Measurements from ENCODE around the gene SPPL3.

SPPL3 gene

GRCh38 chr12:120744922-120745493 is 159.2 kb downstream of the SPPL3 start:
- ChIA-PET POLR2A (no interaction called here), CTCF (interaction anchor here (0.5 to 0.7 kb wide), 2 partner anchors 115 to 261 kb away, joined by 3 to 8 read pairs; no protein-coding TSS in a partner anchor)
- H3K9me3 ChIP-seq (ENCODE audit: control insufficient read depth, insufficient read depth, low read depth, low read length) = no peaks in the 10 kb centered on the region
- no peaks in the 10 kb centered on the region for H3K4me1 ChIP-seq (ENCODE audit: control insufficient read depth, insufficient read depth, low read length)
- H3K4me3 ChIP-seq (ENCODE audit: low read depth, low read length) = no peak overlapping the region
- TF ChIP-seq ZNF202 (tag by site-specific recombination; IDR thresholded peaks at IDR 0.05; ENCODE audit: borderline replicate concordance) (no peak), GLIS1 (tag by site-specific recombination; IDR thresholded peaks at IDR 0.05) (no peak), ZFP3 (tag by site-specific recombination; IDR thresholded peaks at IDR 0.05; ENCODE audit: low read depth) (no peak), ZNF266 (tag by site-specific recombination; IDR thresholded peaks at IDR 0.05; ENCODE audit: low read depth) (no peak), ZNF155 (tag by site-specific recombination; IDR thresholded peaks at IDR 0.05) (no peak), ZIC2 (tag by site-specific recombination; IDR thresholded peaks at IDR 0.05) (no peak), ZNF544 (tag by site-specific recombination; IDR thresholded peaks at IDR 0.05) (no peak), ZFP69B (tag by site-specific recombination; IDR thresholded peaks at IDR 0.05) (no peak), ZNF707 (tag by site-specific recombination; IDR thresholded peaks at IDR 0.05) (no peak)
- no peaks in the 10 kb centered on the region for H3K36me3 ChIP-seq (ENCODE audit: control insufficient read depth in 2 of 2, insufficient read depth in 1 of 2, low read length in 2 of 2)
- no peak overlapping the region for H3K27ac ChIP-seq (ENCODE audit: extremely low read depth, low read depth, low read length)

- Histone ChIP-seq H3K36me3 (ENCODE audit: control insufficient read depth in 2 of 2, insufficient read depth in 1 of 2, low read length in 2 of 2) (peaks cover 0 to 14% of the 10 kb centered on the region in 2 experiments; a peak in 1 of 3 replicates), H3K27ac (ENCODE audit: extremely low read depth, low read depth, low read length) (no peak overlapping the region), H3K9me3 (ENCODE audit: control insufficient read depth, insufficient read depth, low read depth, low read length) (no peaks in the 10 kb centered on the region), H3K4me3 (ENCODE audit: low read depth, low read length) (no peak overlapping the region), H3K4me1 (ENCODE audit: control insufficient read depth, insufficient read depth, low read length) (no peaks in the 10 kb centered on the region)
- POLR2A ChIA-PET = no interaction called here
- TF ChIP-seq ZBTB11 (tag by site-specific recombination; conservative IDR thresholded peaks at IDR 0.05; ENCODE audit: low read depth) (no peak), MEIS1 (CRISPR knock-in tag; IDR thresholded peaks at IDR 0.05; ENCODE audit: borderline replicate concordance) (no peak)
- CTCF ChIA-PET = interaction anchor here (0.7 kb wide), 1 partner anchor 43 kb away, joined by 3 read pairs; no protein-coding TSS in a partner anchor
Observed at GRCh38 chr12:120741476-120742421, 162.4 kb downstream of the SPPL3 start.

GRCh38 chr12:120740871-120741270 is 163.3 kb downstream of the SPPL3 start:
- Histone ChIP-seq H3K9me3 (ENCODE audit: control insufficient read depth, insufficient read depth, low read depth, low read length) (no peaks in the 10 kb centered on the region), H3K27ac (ENCODE audit: extremely low read depth, low read depth, low read length) (no peak overlapping the region), H3K4me3 (ENCODE audit: low read depth, low read length) (no peak overlapping the region), H3K36me3 (ENCODE audit: control insufficient read depth in 2 of 2, insufficient read depth in 1 of 2, low read length in 2 of 2) (peaks cover 0 to 17% of the 10 kb centered on the region in 2 experiments; a peak in 1 of 3 replicates), H3K4me1 (ENCODE audit: control insufficient read depth, insufficient read depth, low read length) (no peaks in the 10 kb centered on the region)
- ChIA-PET CTCF (interaction anchor here (0.8 kb wide), 1 partner anchor 94 kb away, joined by 3 read pairs; no protein-coding TSS in a partner anchor), POLR2A (no interaction called here)
- TF ChIP-seq ZNF133 (tag by site-specific recombination; IDR thresholded peaks at IDR 0.05) = no peak
- TF ChIP-seq ZNF121 (tag by site-specific recombination; IDR thresholded peaks at IDR 0.05) = peak; percentile 34; the same call in 1 of the 2 replicates
- TF ChIP-seq RBAK (tag by site-specific recombination; IDR thresholded peaks at IDR 0.05) = no peak
- TF ChIP-seq ZNF555 (tag by site-specific recombination; conservative IDR thresholded peaks at IDR 0.05) = no peak
- no peak for TF ChIP-seq ATF2 (tag by site-specific recombination; IDR thresholded peaks at IDR 0.05; ENCODE audit: low read depth)
- no peak for TF ChIP-seq ELK4 (IDR thresholded peaks at IDR 0.05; ENCODE audit: borderline replicate concordance, low read depth, low read length)
- TF ChIP-seq SETDB1 (IDR thresholded peaks at IDR 0.05; ENCODE audit: insufficient read length, low read length) = no peak
- TF ChIP-seq PRDM10 (tag by site-specific recombination; IDR thresholded peaks at IDR 0.05) = no peak
- peak; percentile 60 for TF ChIP-seq SCRT2 (tag by site-specific recombination; IDR thresholded peaks at IDR 0.05)

All from HEK293 (cell line).